Measurements from ENCODE around the gene KCNJ10. TPM values are rescaled to one million over a fixed set of nuclear protein-coding genes. Genes with fewer than 3 reads are reported as not detected.

The KCNJ10 gene
- total and polyA plus RNA-seq, 2 of the 13 experiments (the other 11 are each of a cell fraction or from before 2014, with no cell fraction given) = 4.4 to 10.3 TPM

DNA sequence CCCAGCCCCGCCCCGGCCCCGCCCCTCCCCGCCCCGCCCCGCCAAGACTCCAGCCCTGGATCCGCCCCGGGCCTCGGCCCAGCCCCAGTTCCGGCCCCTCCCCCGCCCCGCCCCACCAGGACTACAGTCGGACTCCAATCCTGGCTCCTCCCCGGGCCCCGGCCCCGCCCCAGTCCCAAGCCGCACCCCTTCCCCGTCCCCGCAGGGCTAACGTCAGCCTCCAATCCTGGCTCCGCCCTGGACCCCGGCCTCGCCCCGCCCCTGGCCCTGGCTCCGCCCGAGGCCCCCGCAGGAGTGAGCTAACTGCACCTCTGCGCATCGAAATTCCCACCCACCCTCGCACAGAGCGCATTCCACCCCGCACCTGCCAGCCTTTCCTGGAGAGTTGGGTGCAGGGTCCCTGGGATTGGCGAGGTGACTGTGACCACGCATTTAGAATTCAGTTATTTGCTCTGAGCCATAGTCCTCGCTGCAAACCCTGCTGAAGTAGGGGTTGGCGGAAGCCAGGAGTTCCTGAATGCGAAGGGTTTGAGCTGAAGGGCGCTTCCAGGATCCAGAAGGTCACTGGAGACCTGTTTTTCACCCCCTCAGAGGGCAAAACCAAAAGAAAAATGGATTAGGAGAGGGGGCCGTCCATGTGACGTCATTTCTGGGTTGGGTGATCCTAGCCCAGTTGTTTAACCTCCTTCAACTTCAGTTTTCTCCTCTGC, 29.0 kb upstream of the KCNJ10 start (continued):
- TF ChIP-seq, protein P1, sequence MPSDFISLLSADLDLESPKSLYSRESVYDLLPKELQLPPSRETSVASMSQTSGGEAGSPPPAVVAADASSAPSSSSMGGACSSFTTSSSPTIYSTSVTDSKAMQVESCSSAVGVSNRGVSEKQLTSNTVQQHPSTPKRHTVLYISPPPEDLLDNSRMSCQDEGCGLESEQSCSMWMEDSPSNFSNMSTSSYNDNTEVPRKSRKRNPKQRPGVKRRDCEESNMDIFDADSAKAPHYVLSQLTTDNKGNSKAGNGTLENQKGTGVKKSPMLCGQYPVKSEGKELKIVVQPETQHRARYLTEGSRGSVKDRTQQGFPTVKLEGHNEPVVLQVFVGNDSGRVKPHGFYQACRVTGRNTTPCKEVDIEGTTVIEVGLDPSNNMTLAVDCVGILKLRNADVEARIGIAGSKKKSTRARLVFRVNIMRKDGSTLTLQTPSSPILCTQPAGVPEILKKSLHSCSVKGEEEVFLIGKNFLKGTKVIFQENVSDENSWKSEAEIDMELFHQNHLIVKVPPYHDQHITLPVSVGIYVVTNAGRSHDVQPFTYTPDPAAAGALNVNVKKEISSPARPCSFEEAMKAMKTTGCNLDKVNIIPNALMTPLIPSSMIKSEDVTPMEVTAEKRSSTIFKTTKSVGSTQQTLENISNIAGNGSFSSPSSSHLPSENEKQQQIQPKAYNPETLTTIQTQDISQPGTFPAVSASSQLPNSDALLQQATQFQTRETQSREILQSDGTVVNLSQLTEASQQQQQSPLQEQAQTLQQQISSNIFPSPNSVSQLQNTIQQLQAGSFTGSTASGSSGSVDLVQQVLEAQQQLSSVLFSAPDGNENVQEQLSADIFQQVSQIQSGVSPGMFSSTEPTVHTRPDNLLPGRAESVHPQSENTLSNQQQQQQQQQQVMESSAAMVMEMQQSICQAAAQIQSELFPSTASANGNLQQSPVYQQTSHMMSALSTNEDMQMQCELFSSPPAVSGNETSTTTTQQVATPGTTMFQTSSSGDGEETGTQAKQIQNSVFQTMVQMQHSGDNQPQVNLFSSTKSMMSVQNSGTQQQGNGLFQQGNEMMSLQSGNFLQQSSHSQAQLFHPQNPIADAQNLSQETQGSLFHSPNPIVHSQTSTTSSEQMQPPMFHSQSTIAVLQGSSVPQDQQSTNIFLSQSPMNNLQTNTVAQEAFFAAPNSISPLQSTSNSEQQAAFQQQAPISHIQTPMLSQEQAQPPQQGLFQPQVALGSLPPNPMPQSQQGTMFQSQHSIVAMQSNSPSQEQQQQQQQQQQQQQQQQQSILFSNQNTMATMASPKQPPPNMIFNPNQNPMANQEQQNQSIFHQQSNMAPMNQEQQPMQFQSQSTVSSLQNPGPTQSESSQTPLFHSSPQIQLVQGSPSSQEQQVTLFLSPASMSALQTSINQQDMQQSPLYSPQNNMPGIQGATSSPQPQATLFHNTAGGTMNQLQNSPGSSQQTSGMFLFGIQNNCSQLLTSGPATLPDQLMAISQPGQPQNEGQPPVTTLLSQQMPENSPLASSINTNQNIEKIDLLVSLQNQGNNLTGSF (CRISPR knock-in tag; IDR thresholded peaks at IDR 0.05) = no peak
- TF ChIP-seq ZFP41 (CRISPR knock-in tag; IDR thresholded peaks at IDR 0.05; ENCODE audit: borderline replicate concordance) = no peak
- TF ChIP-seq NCOA1 (CRISPR knock-in tag; IDR thresholded peaks at IDR 0.05) = no peak
- no peak; the same call in 1 of the 2 replicates for TF ChIP-seq ZNF614 (CRISPR knock-in tag; IDR thresholded peaks at IDR 0.05; ENCODE audit: borderline replicate concordance)
- TF ChIP-seq CCAR2 (optimal IDR thresholded peaks at IDR 0.05; ENCODE audit: low read depth, low read length) = no peak
- TF ChIP-seq BORCS8-MEF2B (CRISPR knock-in tag; IDR thresholded peaks at IDR 0.05) = 0 out of 2 replicates have a peak, but pooled peaks have one; percentile 51
- no peak for TF ChIP-seq MYNN (CRISPR knock-in tag; IDR thresholded peaks at IDR 0.05; ENCODE audit: low read depth)
- peak; percentile 63 for TF ChIP-seq PHF8 (CRISPR knock-in tag; IDR thresholded peaks at IDR 0.05)
- TF ChIP-seq ZNF33A (CRISPR knock-in tag; IDR thresholded peaks at IDR 0.05; ENCODE audit: borderline replicate concordance) = no peak
- TF ChIP-seq, protein P2, sequence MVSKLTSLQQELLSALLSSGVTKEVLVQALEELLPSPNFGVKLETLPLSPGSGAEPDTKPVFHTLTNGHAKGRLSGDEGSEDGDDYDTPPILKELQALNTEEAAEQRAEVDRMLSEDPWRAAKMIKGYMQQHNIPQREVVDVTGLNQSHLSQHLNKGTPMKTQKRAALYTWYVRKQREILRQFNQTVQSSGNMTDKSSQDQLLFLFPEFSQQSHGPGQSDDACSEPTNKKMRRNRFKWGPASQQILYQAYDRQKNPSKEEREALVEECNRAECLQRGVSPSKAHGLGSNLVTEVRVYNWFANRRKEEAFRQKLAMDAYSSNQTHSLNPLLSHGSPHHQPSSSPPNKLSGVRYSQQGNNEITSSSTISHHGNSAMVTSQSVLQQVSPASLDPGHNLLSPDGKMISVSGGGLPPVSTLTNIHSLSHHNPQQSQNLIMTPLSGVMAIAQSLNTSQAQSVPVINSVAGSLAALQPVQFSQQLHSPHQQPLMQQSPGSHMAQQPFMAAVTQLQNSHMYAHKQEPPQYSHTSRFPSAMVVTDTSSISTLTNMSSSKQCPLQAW (CRISPR knock-in tag; IDR thresholded peaks at IDR 0.05) = 0 out of 2 replicates have a peak, but pooled peaks have one; percentile 22
- TF ChIP-seq ZBTB1 (CRISPR knock-in tag; IDR thresholded peaks at IDR 0.05; ENCODE audit: borderline replicate concordance) = no peak
- no peak for TF ChIP-seq ARHGAP35 (CRISPR knock-in tag; IDR thresholded peaks at IDR 0.05; ENCODE audit: borderline replicate concordance)
- TF ChIP-seq, protein P3, sequence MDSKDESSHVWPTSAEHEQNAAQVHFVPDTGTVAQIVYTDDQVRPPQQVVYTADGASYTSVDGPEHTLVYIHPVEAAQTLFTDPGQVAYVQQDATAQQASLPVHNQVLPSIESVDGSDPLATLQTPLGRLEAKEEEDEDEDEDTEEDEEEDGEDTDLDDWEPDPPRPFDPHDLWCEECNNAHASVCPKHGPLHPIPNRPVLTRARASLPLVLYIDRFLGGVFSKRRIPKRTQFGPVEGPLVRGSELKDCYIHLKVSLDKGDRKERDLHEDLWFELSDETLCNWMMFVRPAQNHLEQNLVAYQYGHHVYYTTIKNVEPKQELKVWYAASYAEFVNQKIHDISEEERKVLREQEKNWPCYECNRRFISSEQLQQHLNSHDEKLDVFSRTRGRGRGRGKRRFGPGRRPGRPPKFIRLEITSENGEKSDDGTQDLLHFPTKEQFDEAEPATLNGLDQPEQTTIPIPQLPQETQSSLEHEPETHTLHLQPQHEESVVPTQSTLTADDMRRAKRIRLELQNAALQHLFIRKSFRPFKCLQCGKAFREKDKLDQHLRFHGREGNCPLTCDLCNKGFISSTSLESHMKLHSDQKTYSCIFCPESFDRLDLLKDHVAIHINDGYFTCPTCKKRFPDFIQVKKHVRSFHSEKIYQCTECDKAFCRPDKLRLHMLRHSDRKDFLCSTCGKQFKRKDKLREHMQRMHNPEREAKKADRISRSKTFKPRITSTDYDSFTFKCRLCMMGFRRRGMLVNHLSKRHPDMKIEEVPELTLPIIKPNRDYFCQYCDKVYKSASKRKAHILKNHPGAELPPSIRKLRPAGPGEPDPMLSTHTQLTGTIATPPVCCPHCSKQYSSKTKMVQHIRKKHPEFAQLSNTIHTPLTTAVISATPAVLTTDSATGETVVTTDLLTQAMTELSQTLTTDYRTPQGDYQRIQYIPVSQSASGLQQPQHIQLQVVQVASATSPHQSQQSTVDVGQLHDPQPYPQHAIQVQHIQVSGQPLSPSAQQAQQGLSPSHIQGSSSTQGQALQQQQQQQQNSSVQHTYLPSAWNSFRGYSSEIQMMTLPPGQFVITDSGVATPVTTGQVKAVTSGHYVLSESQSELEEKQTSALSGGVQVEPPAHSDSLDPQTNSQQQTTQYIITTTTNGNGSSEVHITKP (CRISPR knock-in tag; IDR thresholded peaks at IDR 0.05; ENCODE audit: low read depth) = no peak; the same call in 1 of the 2 replicates
- 0 out of 2 replicates have a peak, but pooled peaks have one; percentile 19 for TF ChIP-seq ZNF772 (CRISPR knock-in tag; IDR thresholded peaks at IDR 0.05)
- peak; percentile 63 for TF ChIP-seq HNRNPLL (IDR thresholded peaks at IDR 0.05; ENCODE audit: low read depth, low read length, poor library complexity, severe bottlenecking)
- TF ChIP-seq POGZ (CRISPR knock-in tag; IDR thresholded peaks at IDR 0.05) = peak; percentile 19; the same call in 1 of the 2 replicates

Measured in HepG2 (cell line).